Vagina (tissue), 2 donors: ENCODE results near the gene ANKRD44.

Experiments
- CTCF ChIP-seq, 3 experiments: fragments of 450-650 bp in 2 of 3; fragments of 200-600 bp in 1 of 3; sonication (generic) in 1 of 3; IDR thresholded peaks; one replicate each; pipeline ENCODE4 v1.5.1; 2017 to 2019; ENCODE audit warnings: antibody characterized with exemption in 3 of 3, mild to moderate bottlenecking in 2 of 3, moderate library complexity in 2 of 3
- POLR2AphosphoS5 ChIP-seq, 2 donors: sonication (generic); formaldehyde crosslinking; IDR thresholded peaks; one replicate each; pipeline ENCODE4 v1.9.0; 2017; ENCODE audit warnings: antibody characterized with exemption in 2 of 2, mild to moderate bottlenecking in 2 of 2, low read depth in 1 of 2; ENCODE audit not compliant: insufficient read depth in 1 of 2

DNA sequence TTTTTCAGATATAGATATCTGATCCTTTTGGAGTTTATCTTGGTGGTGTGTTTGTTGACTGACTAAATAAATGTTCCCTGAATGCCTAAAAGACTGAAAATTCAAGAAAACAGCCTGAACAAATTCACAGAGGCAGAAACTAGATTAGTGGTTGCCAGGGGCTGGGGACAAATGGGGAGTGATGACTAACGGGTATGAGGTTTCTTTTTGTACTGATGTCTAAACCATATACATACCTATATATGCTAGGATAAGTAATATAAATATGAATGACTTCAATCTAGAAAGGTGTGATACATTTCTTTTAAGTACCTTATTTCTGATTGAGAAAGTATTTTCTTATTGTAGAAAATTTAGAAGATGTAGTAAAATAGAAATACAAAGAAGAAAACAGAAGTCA lies 207.2 kb downstream of the ANKRD44 start:
- TF ChIP-seq CTCF (IDR thresholded peaks at IDR 0.05) = no peak
- no peak for TF ChIP-seq POLR2AphosphoS5 (IDR thresholded peaks at IDR 0.05; ENCODE audit: insufficient read depth in 1 of 2, low read depth in 1 of 2)
